T-helper 9 cell (primary cell): ENCODE data around the gene LFNG.

Experiments used
- DNase-seq: peaks from one replicate; pipeline ENCODE4 v3.0.0-alpha.2; 2020

LFNG gene

GRCh38 chr7:2504128-2504888 lies 15.3 kb upstream of the LFNG start:
- DNase-seq: no peak

GRCh38 chr7:2504889-2505375 lies 14.6 kb upstream of the LFNG start:
- DNase-seq: no peak

GRCh38 chr7:2505401-2505800 lies 14.2 kb upstream of the LFNG start:
- no peak for DNase-seq

DNA sequence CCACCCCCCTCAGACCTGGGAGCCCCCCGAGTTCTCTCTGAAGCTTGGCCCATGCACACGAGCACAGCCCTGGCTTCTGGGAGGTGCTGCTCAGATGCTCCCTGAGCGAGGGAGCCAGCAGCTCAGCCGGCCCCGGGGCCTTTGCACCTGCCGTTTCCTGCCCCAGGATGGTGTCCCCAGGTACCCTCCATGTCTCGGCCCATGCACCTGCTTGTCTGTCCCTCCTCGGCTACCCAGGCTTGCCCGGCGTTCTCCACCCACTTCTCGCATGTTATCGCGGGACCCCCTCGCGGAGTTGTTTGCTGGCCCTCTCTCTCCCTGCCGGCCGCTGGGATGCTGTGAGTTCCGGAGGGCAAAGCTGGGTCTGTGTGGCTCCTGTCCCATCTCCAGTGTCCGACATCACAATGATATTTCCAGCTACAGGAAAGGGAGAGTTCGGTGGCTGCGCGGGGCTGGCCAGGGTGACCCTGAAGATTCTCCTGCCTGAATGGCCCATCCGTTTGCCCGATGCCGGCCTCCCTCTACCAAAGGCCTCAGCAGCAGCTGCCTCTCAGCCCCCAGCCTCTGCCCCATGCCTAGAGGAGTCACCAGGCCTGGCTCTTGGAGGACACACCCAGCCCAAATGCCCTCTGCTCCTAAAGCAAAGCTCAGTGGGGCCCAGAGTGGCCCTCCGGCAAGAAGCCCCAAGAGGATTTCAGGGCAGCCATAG lies 12.2 kb upstream of the LFNG start:
- no peak for DNase-seq

GRCh38 chr7:2507917-2508306 lies 11.7 kb upstream of the LFNG start:
- no peak for DNase-seq

DNA sequence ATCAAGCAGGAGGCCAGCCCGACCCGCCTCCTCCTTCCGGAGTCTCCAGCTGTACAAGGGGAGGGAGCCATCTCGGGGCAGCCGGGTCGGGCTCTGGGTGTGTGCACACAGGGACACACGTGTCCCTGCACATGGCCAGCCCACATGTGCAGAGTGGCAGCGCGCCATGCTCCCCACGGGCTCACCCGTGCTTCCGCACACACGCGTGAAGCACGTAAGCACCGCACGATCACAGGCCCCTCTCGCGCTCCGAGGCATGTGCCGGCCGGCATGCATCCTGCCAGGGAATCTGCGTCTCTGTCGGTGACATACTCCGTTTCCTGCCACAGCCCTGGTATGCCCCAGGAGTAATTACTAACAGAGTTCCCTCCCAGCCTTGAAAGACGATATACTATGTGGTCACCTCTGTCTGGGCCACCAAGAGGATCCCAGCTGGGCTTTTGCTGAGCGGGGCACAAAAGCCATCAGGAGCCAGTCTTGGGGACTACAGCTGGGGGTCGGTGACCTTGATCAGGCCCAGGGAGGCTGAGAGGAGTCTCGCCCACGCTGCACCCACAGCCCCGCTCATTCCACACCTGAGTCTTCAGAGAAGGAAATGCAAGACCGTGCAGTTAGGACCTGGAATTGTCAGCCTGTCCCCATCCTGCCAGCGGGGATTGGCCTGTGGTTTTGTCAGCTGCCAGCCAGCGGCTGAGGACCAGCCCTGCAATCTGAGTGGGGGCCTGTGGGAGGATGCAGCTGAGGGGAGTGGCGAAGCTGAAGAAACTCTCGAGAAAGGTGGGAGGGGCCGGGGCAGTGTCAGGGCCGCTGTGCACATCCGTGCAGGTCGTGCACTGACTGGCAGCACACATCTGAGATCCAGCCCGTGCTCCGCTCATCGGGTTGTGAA lies 11.0 kb upstream of the LFNG start:
- DNase-seq: peak; percentile 76

GRCh38 chr7:2509298-2509906 lies 10.2 kb upstream of the LFNG start:
- DNase-seq: no peak

DNA sequence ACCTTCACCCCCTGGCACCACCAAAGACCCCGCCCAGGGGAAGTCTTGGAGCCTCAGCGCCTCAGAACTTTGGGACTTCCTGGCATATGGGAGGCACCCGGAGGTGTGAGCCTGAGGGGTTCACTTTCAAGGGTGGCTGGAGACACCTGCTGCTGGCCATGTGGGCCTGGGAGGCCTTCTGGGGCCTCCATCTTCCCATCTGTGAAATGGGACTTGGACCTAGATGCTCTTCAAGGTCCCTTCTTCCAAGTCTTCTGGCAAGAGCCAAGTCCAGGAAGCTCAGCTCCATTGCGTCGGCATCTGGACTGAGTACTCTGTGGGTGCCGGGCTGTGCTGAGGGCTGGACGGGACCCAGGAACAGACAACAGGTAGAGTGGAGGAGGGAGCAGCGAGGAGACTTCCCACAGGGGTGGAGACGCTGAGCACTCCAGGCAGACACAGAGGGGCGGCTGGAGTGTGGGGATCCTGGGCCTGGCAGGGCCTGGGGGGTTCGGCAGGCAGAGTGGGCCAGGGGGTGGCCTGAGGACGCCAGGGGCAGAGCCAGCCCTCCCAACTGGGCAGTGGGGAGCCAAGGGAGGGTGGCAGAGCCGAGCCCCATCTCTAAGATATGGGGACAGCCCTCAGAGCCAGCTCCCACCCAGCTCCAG lies 9.3 kb upstream of the LFNG start:
- DNase-seq: no peak

GRCh38 chr7:2510909-2511768 lies 8.4 kb upstream of the LFNG start:
- DNase-seq: peak; percentile 53

DNA sequence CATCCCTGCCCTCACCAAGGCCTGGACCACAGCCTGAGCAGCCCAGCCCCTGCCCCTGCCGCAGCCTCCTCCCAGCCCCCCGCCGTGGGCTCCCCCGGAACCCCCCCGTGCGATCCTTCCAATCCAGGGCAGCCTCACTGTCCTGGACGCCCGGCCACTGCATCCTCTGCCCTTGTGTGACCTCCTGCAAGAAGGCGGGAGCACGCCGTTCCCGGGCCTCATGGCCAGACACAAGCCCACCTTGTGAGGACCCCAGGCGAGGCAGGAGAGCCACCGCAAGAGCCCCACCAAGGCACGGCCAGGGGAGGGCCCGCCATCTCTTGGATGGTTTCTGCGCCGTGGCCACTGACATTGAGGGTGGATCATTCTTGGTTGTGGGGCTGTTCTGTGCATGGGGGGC lies 7.8 kb upstream of the LFNG start:
- no peak for DNase-seq

DNA sequence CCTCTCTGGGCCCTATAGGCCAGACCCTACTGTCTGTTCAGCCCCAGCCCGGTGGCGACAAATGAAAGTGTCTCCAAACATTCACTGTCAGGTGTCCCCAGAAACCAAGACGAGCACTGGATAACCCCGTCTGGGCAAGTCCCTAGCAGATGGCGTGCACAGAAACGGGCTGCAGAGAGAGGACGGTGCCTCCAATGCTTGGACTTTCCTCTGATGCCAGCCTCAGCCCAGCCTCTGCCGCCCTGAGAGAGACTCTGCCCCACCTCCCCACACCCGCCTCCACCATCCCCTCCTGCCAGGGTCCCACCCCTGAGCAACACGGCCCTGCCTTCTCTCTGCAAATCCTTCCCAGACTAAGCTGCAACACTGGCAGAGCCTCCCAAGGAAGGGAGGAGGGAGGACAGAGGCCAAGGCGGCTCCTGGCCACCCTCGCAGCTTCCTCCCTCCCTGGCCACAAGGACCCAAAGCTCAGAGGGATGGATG lies 7.4 kb upstream of the LFNG start:
- DNase-seq: no peak

DNA sequence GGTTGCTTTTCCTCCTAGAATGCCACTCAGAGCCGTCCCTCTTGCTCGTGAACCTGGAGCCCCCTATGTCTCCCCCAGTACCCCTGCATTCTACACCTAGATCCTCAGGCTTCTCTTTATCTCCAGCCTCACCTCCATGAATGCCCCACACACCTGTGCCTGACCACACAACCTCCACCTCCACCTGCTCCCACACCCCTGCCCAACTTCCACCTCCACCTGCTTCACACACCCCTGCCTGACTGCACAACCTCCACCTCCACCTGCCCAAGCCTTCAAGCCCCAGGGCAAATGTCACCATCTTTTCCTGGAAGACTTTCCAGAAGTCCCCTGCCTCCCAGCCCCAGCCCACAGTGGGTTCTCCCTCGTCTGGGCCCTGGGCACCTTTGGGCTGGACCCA lies 6.9 kb upstream of the LFNG start:
- no peak for DNase-seq

DNA sequence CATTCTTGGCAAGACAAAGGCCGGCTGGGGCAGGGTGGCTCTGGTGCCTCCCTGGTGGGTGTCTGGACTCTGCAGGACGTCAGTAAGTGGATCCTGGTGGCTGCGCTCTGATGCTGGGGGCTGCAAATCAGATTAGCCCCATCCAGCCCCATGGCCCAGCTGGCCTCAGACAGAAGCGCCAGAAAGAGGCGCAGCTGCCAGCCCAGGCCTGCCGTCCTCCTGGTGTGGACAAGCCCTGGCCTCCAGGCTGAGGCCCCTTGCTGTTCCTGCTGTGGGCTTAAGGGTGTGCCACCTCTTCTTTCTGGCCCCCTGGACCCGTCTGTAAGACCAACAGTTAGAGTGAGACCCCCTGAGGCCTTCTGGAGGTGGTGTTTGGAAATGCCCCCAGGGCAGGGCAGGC lies 5.9 kb upstream of the LFNG start:
- DNase-seq: no peak

- no peak for DNase-seq
Measured at GRCh38 chr7:2514473-2515423, 4.8 kb upstream of the LFNG start.

DNA sequence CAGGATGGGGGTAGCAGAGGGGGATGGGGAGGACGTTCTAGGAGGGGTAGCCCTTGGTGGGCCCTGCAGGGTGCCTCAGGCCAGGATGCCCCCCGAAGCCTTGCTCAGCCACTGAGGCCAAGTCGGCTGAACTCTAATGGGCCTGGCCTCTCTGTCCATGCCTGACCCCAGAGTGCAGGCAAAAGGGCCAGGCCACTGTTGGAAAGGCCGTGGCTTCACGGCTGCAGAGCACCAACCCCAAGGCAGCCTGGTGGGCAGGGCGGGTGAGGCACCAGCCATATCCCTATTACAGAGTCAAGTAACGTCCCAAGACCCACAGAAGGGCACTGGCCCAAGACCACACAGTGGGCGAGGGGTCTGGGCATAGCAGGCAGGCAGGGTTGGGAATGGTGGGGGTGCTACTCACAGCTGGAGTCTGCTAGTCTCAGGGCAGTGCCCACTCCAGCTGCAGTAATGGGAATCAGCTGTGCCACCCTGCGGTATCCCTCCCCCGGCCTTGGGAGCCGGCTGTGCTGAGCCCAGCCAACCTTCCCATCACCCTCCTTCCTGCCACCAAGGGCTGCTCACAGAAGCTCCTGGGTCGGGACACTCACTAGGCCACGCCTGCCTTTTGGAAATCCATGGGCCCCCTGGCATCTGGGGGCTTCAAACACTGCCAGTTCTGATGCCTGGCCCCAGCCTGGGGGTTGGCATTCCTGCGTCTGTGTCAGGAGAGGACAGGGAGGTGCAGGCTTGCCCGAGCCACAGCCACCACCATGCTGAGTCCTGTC lies 4.0 kb upstream of the LFNG start:
- DNase-seq: no peak

DNA sequence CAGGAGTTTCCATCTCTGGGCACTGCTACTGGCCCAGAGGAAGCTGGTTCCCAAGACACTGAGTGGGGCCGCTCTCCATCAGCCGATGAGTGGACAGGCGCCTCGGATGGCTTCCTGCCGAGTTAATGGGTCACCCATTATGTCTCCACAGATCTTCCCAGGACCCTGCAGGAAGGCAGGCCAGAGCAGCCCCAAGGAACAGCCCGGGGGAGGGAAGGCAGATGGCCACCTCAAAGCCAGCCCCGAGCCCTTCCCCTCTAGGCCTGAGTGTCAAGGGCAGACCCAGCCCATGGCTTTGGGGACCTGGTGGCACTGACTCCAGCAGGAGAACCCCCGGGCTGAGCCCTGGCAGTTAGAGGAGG lies 3.4 kb upstream of the LFNG start:
- DNase-seq: no peak

GRCh38 chr7:2517026-2517425 lies 2.5 kb upstream of the LFNG start:
- no peak for DNase-seq

- no peak for DNase-seq
Measured at GRCh38 chr7:2517678-2518507, 1.7 kb upstream of the LFNG start.
